VCaP (cell line): Measurements from ENCODE around the gene ERC2.

Experiments
- H3K27ac ChIP-seq: fragments of 450-650 bp; 2 replicates; pipeline ENCODE4 v1.5.1; 2017
- CTCF ChIP-seq: fragments of 450-650 bp; conservative IDR thresholded peaks from 2 replicates; pipeline ENCODE4 v1.5.1; 2017; ENCODE audit warnings: mild to moderate bottlenecking, moderate library complexity

Gene ERC2

GRCh38 chr3:55688154-55688553 lies 780.1 kb downstream of the ERC2 start:
- TF ChIP-seq CTCF, result no peak
- H3K27ac ChIP-seq, result no peak overlapping the region

GRCh38 chr3:55687526-55687925 lies 780.7 kb downstream of the ERC2 start:
- TF ChIP-seq CTCF, result no peak
- no peak overlapping the region for H3K27ac ChIP-seq

GRCh38 chr3:55686426-55687254 lies 781.6 kb downstream of the ERC2 start:
- H3K27ac ChIP-seq, result no peak overlapping the region

GRCh38 chr3:55683666-55684270 lies 784.5 kb downstream of the ERC2 start:
- TF ChIP-seq CTCF, result no peak
- no peak overlapping the region for H3K27ac ChIP-seq

More at GRCh38 chr3:55686426-55687254, 781.6 kb downstream of the ERC2 start:
- TF ChIP-seq CTCF, result no peak

GRCh38 chr3:55682461-55682860 lies 785.8 kb downstream of the ERC2 start:
- no peak for TF ChIP-seq CTCF

GRCh38 chr3:55678546-55679216 lies 789.6 kb downstream of the ERC2 start:
- TF ChIP-seq CTCF, result no peak
- no peak overlapping the region for H3K27ac ChIP-seq

More at GRCh38 chr3:55682461-55682860, 785.8 kb downstream of the ERC2 start:
- H3K27ac ChIP-seq, result no peak overlapping the region

- H3K27ac ChIP-seq, result no peak overlapping the region
- no peak for TF ChIP-seq CTCF
Observed at GRCh38 chr3:55676643-55677042, 791.6 kb downstream of the ERC2 start.
